Fibroblast of peridontal ligament (primary cell): ENCODE measurements around the gene NDUFS4.
"Not testable (repeated sequence)": the region's sequence is repeated elsewhere in the genome, so short reads cannot be mapped to it uniquely, and the experiment has no call there.

Experiments used
- DNase-seq: peaks from one replicate; pipeline ENCODE4 v3.0.0-alpha.2; 2010; ENCODE audit errors: extremely low read depth

Gene NDUFS4

GRCh38 chr5:53575101-53575500 is 14.7 kb downstream of the NDUFS4 start:
- no peak for DNase-seq

DNA sequence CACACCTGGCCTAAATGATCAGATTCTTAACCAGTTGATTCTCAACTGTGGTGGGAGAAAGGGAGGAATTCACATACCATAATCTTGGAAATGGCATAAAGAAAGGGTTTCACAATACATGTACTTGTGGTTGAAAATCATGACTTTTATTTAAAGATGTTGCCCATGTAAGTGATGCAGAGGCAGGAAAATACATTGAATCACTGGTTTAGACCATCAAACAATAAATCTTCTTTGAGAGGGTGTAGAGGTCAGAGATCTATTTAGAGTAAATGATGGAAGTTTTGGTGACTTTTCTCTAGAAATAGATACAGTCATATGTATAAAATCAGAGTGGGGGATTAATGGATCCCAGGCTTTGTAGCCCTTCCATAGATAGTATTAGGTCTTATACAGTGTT is 15.4 kb downstream of the NDUFS4 start:
- peak; percentile 17 for DNase-seq

DNA sequence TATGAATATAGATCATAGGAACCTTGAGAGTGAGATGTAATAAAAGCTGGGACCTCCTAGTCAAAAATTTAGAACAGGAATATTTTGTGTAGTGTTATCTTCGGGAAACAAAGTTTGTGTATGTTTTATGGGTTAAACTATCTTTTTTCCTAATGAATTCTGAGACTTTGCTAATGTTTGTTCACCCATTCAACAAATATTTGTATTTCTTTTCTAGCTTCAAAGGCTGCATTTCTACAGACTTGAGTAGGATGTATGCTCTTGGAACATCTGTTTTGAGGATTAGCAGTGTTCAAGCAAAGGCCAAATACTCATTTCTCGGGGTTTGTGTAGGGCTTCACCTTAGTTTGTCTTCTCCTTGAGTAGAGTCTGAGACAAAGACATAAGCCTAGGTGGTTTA is 16.2 kb downstream of the NDUFS4 start:
- no peak for DNase-seq

DNA sequence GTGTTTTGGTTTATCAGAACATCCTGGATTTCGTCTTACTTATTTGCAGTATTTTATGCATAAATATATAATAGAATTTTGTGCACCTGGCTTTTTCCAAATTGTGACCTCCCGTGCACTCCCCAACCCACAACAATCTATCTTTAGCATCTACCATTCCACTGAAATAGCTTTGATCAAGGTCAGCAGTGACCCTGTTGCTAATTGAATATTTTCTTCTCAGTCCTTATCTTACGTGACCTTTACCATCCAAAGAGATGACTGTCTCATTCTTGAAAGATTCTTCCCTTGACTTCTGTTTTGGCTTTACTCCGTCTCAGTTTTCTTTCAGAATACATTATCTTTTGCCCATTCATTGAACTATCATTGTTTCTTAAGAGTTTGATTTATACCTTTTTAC is 18.4 kb downstream of the NDUFS4 start:
- no peak for DNase-seq

DNA sequence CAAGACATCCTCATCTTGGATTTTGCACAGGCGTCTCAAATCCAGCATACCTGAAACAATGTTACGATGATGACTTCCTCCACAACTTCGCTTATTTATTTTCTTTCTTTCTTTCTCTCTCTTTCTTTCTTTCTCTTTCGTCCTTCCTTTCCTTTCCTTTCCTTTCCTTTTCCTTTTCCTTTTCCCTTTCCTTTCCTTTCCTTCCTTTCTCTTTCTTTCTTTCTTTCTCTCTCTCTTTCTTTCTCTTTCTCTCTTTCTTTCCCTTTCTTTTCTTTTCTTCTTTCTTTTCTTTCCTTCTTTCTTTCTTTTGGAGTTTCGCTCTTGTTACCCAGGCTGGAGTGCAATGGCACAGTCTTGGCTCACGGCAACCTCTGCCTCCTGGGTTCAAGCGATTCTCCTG is 20.1 kb downstream of the NDUFS4 start:
- DNase-seq, result no peak

- no peak for DNase-seq
Measured at GRCh38 chr5:53582225-53582624, 21.8 kb downstream of the NDUFS4 start.

DNA sequence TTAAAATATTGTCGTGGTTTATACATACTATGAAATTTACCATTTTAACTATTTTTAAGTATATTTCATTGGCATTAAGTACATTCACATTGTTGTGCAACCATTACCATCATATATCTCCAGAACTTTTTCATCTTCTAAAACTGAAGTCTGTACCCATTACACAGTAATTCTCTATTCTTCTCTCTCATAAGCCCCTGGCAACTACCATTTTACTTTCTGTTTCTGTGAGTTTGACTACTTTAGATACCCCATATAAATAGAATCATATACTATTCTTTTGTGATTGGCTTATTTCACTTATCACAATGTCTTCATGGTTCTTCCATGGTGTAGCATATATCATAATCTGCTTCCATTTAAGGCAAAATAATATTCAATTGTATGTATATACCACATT is 30.3 kb downstream of the NDUFS4 start:
- no peak for DNase-seq

DNA sequence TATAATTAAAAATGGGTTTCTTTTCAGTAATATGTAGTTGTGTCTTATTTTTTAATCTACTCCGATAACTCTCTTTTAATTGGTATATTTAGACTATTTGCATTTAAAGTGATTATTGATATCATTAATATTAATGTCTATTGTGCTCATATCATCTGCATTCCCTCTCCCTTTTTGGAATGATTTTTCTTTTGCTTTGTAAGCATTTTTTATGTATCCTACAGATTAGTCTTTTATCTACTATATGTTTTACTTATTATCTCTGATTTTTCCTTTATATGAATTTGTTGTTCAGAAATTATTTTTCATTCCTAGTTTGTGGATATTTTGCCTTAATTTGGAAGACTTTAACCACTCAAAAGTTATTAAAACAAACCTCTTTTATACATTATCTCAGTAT is 34.0 kb downstream of the NDUFS4 start:
- DNase-seq, result no peak

DNA sequence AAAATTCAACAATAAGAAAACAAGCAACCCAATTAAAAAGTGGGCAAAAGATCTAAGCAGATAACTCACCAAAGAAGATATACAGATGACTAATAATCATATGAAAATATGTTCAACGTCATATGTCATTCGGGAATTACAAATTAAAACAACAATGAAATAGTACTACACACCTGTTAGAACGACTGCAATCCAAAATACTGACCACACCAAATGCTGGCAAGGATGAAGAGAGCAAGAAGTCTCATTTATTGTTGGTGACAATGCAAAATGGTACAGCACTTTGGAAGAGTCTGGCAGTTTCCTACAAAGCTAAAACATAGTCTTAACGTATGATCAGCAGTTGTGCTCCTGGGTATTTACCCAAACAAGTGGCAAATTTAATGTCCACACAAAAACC is 37.5 kb downstream of the NDUFS4 start:
- no peak for DNase-seq

- DNase-seq, result no peak
Measured at GRCh38 chr5:53601570-53601969, 41.1 kb downstream of the NDUFS4 start.

GRCh38 chr5:53603009-53603687 is 42.7 kb downstream of the NDUFS4 start:
- DNase-seq, result peak; percentile 40

DNA sequence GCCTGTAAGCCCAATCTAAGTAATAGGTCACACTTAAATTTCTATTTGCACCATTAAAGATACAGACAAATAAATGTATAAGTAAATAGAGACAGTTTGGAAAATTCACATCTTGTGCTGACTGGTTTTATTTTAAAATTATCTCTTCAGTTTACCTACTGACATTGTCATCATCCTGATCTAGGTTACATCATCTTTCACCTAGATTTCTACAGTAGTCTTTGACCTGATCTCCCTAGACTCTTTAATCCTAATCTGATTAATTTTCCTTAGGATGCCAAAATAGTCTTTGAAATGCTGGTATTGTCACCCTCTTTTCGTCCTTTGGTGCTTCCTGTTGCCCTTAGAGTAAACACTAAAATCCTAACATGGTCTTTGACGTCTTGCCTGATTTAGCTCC is 43.9 kb downstream of the NDUFS4 start:
- DNase-seq, result no peak

DNA sequence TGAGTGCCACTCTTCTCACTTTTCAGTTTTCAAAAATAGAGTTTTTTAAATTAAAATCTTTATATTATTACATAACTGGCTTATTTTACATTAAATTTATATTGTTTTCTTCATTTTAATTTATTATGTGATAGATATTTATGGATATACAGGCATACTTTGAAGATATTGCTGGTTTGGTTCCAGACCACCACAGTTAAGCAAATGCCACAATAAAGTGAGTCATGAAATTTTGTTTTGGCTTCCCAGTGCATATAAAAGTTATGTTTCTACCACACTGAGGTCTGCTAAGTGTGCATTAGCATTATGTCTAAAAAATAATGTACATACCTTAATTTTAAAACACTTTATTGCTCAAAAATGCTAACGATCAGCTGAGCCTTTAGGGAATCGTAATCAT is 47.4 kb downstream of the NDUFS4 start:
- peak; percentile 70 for DNase-seq

DNA sequence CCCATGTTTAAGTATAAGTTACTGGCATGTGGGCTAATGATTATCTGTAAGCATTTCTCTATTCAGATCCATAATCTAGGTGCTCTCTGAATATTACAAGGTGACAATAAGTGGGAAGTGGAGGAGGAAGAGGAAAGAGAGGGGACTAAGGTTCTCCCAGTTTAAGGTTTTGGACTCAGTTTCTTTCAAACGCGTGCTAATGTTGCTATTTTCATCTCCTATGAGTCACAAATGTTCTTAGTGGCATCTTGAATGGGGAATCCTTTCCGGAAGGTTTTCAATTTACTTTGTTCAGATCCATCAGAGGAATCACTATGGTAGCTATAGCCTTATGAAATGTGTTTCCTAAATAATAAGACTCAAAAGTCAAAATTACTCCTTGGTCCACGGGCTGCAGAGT is 48.5 kb downstream of the NDUFS4 start:
- DNase-seq, result not testable (repeated sequence)

DNA sequence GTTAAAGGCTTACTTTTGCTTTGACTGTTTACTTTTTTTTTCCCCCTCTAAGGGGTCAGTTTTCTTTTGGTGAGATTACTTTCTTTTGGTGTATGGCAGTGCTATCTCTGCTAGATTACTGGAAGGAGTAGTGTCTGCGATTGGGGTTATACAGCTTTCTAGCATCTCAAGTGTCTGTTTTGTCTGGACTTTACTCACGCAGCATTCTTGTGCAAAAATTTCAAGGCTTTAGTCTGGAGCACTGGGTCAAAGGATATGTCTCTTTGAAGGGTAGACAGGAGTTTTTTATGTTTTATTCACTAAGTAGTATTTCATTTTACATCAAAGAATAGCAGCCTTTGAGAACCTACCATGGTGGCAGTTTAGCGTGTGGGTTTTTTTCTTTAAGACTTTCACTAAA is 52.6 kb downstream of the NDUFS4 start:
- no peak for DNase-seq

- DNase-seq, result no peak
Measured at GRCh38 chr5:53613536-53613935, 53.1 kb downstream of the NDUFS4 start.

- DNase-seq, result no peak
Measured at GRCh38 chr5:53614376-53614885, 54.0 kb downstream of the NDUFS4 start.

- DNase-seq, result no peak
Measured at GRCh38 chr5:53616939-53617549, 56.6 kb downstream of the NDUFS4 start.

DNA sequence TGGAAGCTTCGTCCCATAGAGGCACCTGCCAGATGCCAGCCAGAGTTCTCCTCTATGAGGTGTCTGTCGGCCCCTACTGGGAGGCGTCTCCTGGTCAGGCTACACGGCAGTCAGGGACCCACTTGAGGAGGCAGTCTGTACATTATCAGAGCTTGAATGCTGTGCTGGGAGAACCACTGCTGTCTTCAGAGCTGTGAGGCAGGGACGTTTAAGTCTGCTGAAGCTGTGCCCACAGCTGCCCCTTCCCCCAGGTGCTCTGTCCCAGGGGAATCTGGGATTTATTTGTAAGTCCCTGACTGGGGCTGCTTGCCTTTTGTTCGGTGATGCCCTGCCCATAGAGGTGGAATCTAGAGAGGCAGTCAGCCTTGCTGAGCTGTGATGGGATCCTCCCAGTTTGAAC is 70.8 kb downstream of the NDUFS4 start:
- no peak for DNase-seq

- DNase-seq, result no peak
Measured at GRCh38 chr5:53642061-53642460, 81.6 kb downstream of the NDUFS4 start.

DNA sequence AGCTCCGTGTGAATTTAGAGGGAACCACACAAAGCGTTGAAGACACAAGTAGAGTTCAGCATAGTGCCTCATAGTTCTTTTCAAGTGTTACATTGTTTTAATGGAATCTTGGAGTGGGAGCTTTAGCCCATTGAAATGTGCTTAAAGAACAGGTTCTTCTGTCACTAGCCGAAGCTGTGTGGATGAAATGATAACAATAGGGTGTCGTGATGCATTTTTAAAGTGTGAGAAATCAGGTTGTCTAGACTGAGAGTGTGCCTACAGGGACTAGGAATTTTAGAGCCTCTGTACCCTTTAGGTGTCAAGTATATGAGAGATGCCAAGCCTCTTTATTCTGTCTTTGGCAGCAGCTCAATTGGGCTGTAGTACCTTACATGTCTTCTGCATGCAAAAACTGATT is 83.0 kb downstream of the NDUFS4 start:
- DNase-seq, result no peak

- DNase-seq, result no peak
Measured at GRCh38 chr5:53645078-53645477, 84.6 kb downstream of the NDUFS4 start.

- DNase-seq, result no peak
Measured at GRCh38 chr5:53649352-53649751, 88.9 kb downstream of the NDUFS4 start.

GRCh38 chr5:53660573-53660972 is 100.1 kb downstream of the NDUFS4 start:
- not testable (repeated sequence) for DNase-seq
